PC-3 (cell line): ENCODE results near the gene CORO2B.

Source experiments
- EZH2 ChIP-seq: fragments of 300-600 bp; sonication (generic); IDR thresholded peaks from one replicate; pipeline ENCODE4 v1.6.1; 2017; ENCODE audit warnings: antibody characterized with exemption, mild to moderate bottlenecking, low read length; ENCODE audit not compliant: unreplicated experiment
- EZH2phosphoT487 ChIP-seq: fragments of 300-600 bp; sonication (generic); IDR thresholded peaks from 2 replicates; pipeline ENCODE4 v1.6.1; 2018; ENCODE audit warnings: mild to moderate bottlenecking, antibody characterized with exemption, low read length, borderline replicate concordance
- TF ChIP-seq, protein P1 (sequence below): fragments of 300-600 bp; sonication (generic); conservative IDR thresholded peaks from 2 replicates; pipeline ENCODE4 v1.5.1; 2017; ENCODE audit warnings: antibody characterized with exemption, low read depth, mild to moderate bottlenecking, low read length

- TF ChIP-seq, protein P1, sequence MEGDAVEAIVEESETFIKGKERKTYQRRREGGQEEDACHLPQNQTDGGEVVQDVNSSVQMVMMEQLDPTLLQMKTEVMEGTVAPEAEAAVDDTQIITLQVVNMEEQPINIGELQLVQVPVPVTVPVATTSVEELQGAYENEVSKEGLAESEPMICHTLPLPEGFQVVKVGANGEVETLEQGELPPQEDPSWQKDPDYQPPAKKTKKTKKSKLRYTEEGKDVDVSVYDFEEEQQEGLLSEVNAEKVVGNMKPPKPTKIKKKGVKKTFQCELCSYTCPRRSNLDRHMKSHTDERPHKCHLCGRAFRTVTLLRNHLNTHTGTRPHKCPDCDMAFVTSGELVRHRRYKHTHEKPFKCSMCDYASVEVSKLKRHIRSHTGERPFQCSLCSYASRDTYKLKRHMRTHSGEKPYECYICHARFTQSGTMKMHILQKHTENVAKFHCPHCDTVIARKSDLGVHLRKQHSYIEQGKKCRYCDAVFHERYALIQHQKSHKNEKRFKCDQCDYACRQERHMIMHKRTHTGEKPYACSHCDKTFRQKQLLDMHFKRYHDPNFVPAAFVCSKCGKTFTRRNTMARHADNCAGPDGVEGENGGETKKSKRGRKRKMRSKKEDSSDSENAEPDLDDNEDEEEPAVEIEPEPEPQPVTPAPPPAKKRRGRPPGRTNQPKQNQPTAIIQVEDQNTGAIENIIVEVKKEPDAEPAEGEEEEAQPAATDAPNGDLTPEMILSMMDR: no peak
- no peak for TF ChIP-seq EZH2phosphoT487
- no peak for TF ChIP-seq EZH2
Observed at GRCh38 chr15:68679161-68679560, 100.4 kb downstream of the CORO2B start.
